ENCODE results near the gene CCDC88B. TPM values are rescaled to one million over a fixed set of nuclear protein-coding genes. Genes with fewer than 3 reads are reported as not detected.

The CCDC88B gene, protein sequence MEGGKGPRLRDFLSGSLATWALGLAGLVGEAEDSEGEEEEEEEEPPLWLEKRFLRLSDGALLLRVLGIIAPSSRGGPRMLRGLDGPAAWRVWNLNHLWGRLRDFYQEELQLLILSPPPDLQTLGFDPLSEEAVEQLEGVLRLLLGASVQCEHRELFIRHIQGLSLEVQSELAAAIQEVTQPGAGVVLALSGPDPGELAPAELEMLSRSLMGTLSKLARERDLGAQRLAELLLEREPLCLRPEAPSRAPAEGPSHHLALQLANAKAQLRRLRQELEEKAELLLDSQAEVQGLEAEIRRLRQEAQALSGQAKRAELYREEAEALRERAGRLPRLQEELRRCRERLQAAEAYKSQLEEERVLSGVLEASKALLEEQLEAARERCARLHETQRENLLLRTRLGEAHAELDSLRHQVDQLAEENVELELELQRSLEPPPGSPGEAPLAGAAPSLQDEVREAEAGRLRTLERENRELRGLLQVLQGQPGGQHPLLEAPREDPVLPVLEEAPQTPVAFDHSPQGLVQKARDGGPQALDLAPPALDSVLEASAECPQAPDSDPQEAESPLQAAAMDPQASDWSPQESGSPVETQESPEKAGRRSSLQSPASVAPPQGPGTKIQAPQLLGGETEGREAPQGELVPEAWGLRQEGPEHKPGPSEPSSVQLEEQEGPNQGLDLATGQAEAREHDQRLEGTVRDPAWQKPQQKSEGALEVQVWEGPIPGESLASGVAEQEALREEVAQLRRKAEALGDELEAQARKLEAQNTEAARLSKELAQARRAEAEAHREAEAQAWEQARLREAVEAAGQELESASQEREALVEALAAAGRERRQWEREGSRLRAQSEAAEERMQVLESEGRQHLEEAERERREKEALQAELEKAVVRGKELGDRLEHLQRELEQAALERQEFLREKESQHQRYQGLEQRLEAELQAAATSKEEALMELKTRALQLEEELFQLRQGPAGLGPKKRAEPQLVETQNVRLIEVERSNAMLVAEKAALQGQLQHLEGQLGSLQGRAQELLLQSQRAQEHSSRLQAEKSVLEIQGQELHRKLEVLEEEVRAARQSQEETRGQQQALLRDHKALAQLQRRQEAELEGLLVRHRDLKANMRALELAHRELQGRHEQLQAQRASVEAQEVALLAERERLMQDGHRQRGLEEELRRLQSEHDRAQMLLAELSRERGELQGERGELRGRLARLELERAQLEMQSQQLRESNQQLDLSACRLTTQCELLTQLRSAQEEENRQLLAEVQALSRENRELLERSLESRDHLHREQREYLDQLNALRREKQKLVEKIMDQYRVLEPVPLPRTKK (N-terminal part only)
- total RNA-seq: 1 to 10 TPM; 1.4 to 2.9 (median 2.2) TPM
- polyA plus RNA-seq: 1 to 10 TPM; 2.5 to 3.6 (median 3.2) TPM
- long read RNA-seq, donor 1, partial matches to known transcripts: 0 of 1 reads
- long read RNA-seq, donor 1, other reads (novel, unspliced or antisense): 1 of 1 reads
- long read RNA-seq, donor 2, partial matches to known transcripts: 4 of 6 reads
- long read RNA-seq, donor 2, other reads (novel, unspliced or antisense): 1 of 6 reads

GRCh38 chr11:64339754-64340408 is at the start of gene CCDC88B:
CCDC88B (plus strand) TSS chr11:64340204; CDS start chr11:64340267, 63 bp downstream.
- no peak for ATAC-seq
- no peaks in the 10 kb centered on the region for H3K9me3 ChIP-seq
- DNase-seq: peak; percentile 59 to 77
- peaks cover 5% of the 10 kb centered on the region for H3K4me1 ChIP-seq
- H3K27ac ChIP-seq: no peak within 1 kb of the TSS
- 62 to 75% (median 73%) methylated on average over 13 to 16 of the region's 16 CpGs for WGBS, 3 donors
- H3K27me3 ChIP-seq (ENCODE audit: insufficient read depth in 3 of 3, low read length in 2 of 3): no peaks in the 10 kb centered on the region
- H3K36me3 ChIP-seq (ENCODE audit: insufficient read depth in 1 of 2, low read depth in 1 of 2): no peaks in the 10 kb centered on the region
- intact Hi-C loops (cut with DNase I): no loop called here
- TF ChIP-seq, protein P1, sequence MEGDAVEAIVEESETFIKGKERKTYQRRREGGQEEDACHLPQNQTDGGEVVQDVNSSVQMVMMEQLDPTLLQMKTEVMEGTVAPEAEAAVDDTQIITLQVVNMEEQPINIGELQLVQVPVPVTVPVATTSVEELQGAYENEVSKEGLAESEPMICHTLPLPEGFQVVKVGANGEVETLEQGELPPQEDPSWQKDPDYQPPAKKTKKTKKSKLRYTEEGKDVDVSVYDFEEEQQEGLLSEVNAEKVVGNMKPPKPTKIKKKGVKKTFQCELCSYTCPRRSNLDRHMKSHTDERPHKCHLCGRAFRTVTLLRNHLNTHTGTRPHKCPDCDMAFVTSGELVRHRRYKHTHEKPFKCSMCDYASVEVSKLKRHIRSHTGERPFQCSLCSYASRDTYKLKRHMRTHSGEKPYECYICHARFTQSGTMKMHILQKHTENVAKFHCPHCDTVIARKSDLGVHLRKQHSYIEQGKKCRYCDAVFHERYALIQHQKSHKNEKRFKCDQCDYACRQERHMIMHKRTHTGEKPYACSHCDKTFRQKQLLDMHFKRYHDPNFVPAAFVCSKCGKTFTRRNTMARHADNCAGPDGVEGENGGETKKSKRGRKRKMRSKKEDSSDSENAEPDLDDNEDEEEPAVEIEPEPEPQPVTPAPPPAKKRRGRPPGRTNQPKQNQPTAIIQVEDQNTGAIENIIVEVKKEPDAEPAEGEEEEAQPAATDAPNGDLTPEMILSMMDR (IDR thresholded peaks at IDR 0.05): no peak
- H3K4me3 ChIP-seq: no peak within 1 kb of the TSS

GRCh38 chr11:64290352-64291261 is 49.4 kb upstream of the CCDC88B start:
- H3K9me3 ChIP-seq: no peaks in the 10 kb centered on the region
- intact Hi-C loops (cut with DNase I): no loop called here
- no peaks in the 10 kb centered on the region for H3K36me3 ChIP-seq (ENCODE audit: insufficient read depth in 1 of 2, low read depth in 1 of 2)
- H3K27ac ChIP-seq: no peak overlapping the region
- ATAC-seq (no peak), DNase-seq (no peak)
- peaks cover 0 to 45% (median 21%) of the 10 kb centered on the region in 3 donors for H3K27me3 ChIP-seq (ENCODE audit: insufficient read depth in 3 of 3, low read length in 2 of 3)
- H3K4me3 ChIP-seq: no peak overlapping the region
- TF ChIP-seq, protein P1 (IDR thresholded peaks at IDR 0.05): no peak
- WGBS, 3 donors: 51 to 78% (median 55%) methylated on average over 7 to 10 of the region's 10 CpGs
- peaks cover 24% of the 10 kb centered on the region for H3K4me1 ChIP-seq

DNA sequence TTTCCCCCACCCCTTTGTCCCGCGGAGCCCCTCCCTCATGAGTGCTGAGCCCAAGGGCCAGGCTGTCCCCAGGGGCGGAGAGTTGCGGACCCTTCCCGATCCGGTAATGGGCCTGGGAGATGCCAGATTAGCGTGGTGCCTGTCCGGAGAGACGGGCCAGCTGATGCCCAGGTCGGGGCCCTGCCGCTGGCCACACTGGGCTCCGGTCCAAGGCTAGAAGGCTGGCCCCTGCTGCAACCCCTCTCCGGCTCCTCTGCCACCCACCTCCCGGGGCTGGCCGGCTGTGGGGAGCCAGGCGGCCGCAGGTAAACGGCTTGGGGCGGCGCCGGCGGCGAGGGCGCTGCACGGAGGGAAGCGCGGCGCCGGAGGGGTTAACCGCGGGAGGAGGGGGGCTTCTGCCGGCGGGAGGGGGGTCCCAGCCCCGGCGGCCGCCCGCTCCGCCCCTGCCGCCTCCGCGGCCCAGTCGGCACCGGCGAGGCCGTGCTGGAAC is 48.7 kb upstream of the CCDC88B start, which contains the start of gene KCNK4:
Gene KCNK4, plus strand, starts transcription at position 41 of the 490 bp plus-strand sequence. CDS start 1,717 bp downstream, outside the sequence.
- 6 to 16% (median 8%) methylated on average over 19 to 45 of the region's 45 CpGs for WGBS, 3 donors
- Histone ChIP-seq H3K27ac (no peak within 1 kb of the TSS), H3K9me3 (no peaks in the 10 kb centered on the region), H3K4me3 (peak within 1 kb of the TSS; percentile 58), H3K36me3 (ENCODE audit: insufficient read depth in 1 of 2, low read depth in 1 of 2) (no peaks in the 10 kb centered on the region), H3K27me3 (ENCODE audit: insufficient read depth in 3 of 3, low read length in 2 of 3) (peaks cover 0 to 52% (median 23%) of the 10 kb centered on the region in 3 donors), H3K4me1 (peaks cover 19% of the 10 kb centered on the region)
- TF ChIP-seq, protein P1 (IDR thresholded peaks at IDR 0.05): no peak
- intact Hi-C loops (cut with DNase I): no loop called here
- peak in 1 of 2 donors; percentile 53 for DNase-seq
- ATAC-seq: no peak

All from psoas muscle (tissue), 8 donors.